A673 (cell line): Measurements from ENCODE around the gene DPP7.

Source experiments
- CTCF ChIP-seq: fragments of 300-800, 200-600 bp; sonication (generic); conservative IDR thresholded peaks from 2 replicates; pipeline ENCODE4 v1.5.1; 2017; ENCODE audit warnings: low read depth, mild to moderate bottlenecking, antibody characterized with exemption, low read length, moderate library complexity, mixed read lengths
- EZH2 ChIP-seq: fragments of 200-600 bp; sonication (generic); IDR thresholded peaks from 2 replicates; pipeline ENCODE4 v1.6.1; 2017; ENCODE audit warnings: borderline replicate concordance, low read depth, mild to moderate bottlenecking, mixed read lengths, antibody characterized with exemption, low read length; ENCODE audit not compliant: poor library complexity, severe bottlenecking

- TF ChIP-seq EZH2 (no peak), CTCF (no peak)
These were observed 35.5 kb upstream of the DPP7 start for GRCh38 chr9:137149942-137150616.
